Upper lobe of left lung (tissue), 4 donors: ENCODE data around the gene ATP6V1G3.
"Not testable (repeated sequence)": the region's sequence is repeated elsewhere in the genome, so short reads cannot be mapped to it uniquely, and the experiment has no call there.

Source experiments
- POLR2A ChIP-seq, 4 donors: fragments of 450-650 bp; IDR thresholded peaks; one replicate each; pipeline ENCODE4 v1.5.1; 2016 to 2017; ENCODE audit warnings: antibody characterized with exemption in 4 of 4, mild to moderate bottlenecking in 2 of 4
- TF ChIP-seq, protein P1 (sequence below), 6 experiments: fragments of 450-650 bp in 4 of 6; fragments of 200-600 bp in 2 of 6; sonication (generic) in 2 of 6; IDR thresholded peaks; one replicate each; pipeline ENCODE4 v1.5.1; 2016 to 2019; ENCODE audit warnings: antibody characterized with exemption in 6 of 6

DNA sequence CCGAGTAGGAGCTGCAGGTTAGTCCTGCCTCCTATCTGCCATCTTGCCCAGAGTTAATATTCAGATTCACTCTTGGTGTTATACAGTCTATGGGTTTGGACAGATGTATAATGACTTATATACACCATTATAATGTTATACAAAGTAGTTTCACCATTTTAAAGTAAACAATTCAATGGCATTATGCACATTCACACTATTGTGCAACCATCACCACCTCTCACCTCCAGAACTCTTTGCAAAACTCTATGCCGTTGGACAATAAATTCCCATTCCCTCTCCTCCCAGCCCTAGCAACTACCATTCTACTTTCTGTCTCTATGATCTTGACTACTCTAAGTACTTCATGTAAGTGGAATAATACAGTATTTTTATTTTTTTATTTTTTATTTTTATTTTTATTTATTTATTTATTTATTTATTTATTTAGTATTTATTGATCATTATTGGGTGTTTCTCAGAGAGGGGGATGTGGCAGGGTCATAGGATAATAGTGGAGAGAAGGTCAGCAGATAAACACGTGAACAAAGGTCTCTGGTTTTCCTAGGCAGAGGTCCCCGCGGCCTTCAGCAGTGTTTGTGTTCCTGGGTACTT is 42.8 kb upstream of the ATP6V1G3 start:
- TF ChIP-seq, protein P1, sequence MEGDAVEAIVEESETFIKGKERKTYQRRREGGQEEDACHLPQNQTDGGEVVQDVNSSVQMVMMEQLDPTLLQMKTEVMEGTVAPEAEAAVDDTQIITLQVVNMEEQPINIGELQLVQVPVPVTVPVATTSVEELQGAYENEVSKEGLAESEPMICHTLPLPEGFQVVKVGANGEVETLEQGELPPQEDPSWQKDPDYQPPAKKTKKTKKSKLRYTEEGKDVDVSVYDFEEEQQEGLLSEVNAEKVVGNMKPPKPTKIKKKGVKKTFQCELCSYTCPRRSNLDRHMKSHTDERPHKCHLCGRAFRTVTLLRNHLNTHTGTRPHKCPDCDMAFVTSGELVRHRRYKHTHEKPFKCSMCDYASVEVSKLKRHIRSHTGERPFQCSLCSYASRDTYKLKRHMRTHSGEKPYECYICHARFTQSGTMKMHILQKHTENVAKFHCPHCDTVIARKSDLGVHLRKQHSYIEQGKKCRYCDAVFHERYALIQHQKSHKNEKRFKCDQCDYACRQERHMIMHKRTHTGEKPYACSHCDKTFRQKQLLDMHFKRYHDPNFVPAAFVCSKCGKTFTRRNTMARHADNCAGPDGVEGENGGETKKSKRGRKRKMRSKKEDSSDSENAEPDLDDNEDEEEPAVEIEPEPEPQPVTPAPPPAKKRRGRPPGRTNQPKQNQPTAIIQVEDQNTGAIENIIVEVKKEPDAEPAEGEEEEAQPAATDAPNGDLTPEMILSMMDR (IDR thresholded peaks at IDR 0.05): not testable (repeated sequence)
- TF ChIP-seq POLR2A (IDR thresholded peaks at IDR 0.05): not testable (repeated sequence)
